ENCODE data around the gene IL17RE.
A peak's percentile ranks its signal among the peaks of the same experiment; 100 is the strongest.
"Not testable (repeated sequence)": the region's sequence is repeated elsewhere in the genome, so short reads cannot be mapped to it uniquely, and the experiment has no call there.

IL17RE gene, protein sequence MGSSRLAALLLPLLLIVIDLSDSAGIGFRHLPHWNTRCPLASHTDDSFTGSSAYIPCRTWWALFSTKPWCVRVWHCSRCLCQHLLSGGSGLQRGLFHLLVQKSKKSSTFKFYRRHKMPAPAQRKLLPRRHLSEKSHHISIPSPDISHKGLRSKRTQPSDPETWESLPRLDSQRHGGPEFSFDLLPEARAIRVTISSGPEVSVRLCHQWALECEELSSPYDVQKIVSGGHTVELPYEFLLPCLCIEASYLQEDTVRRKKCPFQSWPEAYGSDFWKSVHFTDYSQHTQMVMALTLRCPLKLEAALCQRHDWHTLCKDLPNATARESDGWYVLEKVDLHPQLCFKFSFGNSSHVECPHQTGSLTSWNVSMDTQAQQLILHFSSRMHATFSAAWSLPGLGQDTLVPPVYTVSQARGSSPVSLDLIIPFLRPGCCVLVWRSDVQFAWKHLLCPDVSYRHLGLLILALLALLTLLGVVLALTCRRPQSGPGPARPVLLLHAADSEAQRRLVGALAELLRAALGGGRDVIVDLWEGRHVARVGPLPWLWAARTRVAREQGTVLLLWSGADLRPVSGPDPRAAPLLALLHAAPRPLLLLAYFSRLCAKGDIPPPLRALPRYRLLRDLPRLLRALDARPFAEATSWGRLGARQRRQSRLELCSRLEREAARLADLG

DNA sequence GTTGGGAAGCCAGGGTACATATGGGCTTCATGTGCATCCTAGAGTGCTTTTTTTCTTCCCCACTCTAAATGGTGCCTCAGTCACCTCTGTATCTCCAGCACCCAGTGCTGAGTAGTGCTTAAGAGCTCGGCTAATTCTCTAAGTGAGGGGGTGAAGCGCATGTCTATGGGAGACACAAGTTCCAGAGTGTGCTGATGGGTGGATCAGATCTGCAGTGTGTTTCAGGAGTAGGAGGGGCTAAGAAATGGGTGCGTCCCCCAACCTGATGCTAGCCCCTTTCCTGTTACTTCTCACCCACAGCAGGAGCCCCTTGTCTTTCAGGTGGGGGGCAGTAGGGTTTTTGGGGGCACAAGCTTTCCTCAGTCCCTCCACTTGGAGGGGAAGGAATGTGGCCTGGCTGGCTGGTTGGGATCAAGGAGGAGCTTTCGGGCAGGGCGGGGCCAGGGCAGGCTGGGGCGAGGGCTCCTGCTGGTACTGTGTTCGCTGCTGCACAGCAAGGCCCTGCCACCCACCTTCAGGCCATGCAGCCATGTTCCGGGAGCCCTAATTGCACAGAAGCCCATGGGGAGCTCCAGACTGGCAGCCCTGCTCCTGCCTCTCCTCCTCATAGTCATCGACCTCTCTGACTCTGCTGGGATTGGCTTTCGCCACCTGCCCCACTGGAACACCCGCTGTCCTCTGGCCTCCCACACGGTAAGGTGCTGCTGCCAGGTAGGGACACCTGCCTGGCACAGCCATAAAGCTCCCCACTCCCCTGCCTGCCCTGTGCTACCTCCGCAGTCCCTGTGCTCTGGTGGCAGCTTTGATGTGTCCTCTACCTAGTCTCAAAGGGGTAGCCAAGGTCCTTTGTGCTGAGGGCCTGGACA lies at the start of gene IL17RE:
IL17RE (plus strand) TSS at position 477 of the 866 bp plus-strand sequence; CDS start at position 562, 85 bp downstream.
- Mint-ChIP-seq H3K4me3 (peak within 1 kb of the TSS; percentile 45), H3K27me3 (no peaks in the 10 kb centered on the region), H3K36me3 (ENCODE audit: low read depth) (no peaks in the 10 kb centered on the region), H3K9me3 (no peaks in the 10 kb centered on the region), H3K4me1 (ENCODE audit: low read depth) (peaks cover 38% of the 10 kb centered on the region), H3K27ac (peak within 1 kb of the TSS; percentile 78)

GRCh38 chr3:9854291-9854940 lies 48.2 kb upstream of the IL17RE start:
- H3K4me1 Mint-ChIP-seq (ENCODE audit: low read depth); H3K4me3 Mint-ChIP-seq; H3K36me3 Mint-ChIP-seq (ENCODE audit: low read depth); H3K27me3 Mint-ChIP-seq; H3K9me3 Mint-ChIP-seq; H3K27ac Mint-ChIP-seq: not testable (repeated sequence)

DNA sequence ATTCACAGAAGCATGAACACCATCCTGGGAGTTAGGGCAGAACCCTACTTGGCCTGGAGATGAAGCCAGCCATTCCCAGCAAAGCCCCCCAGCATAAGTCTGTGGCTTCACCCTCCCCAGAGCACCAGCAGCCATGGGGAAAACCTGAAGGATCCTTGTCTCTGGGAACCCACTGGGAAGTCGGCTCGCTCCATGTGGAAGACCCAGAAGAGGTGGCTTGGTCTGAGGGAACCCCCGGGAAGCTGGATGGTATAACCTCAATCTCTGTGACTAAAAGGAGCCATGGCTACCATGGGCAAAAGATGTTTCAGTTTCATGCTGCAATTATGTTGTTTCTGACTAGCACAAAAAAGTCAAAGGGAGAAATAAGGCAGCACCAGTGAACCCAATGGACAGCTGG lies 47.1 kb upstream of the IL17RE start:
- H3K27ac Mint-ChIP-seq: no peak overlapping the region
- H3K36me3 Mint-ChIP-seq (ENCODE audit: low read depth): no peaks in the 10 kb centered on the region
- no peaks in the 10 kb centered on the region for H3K9me3 Mint-ChIP-seq
- no peaks in the 10 kb centered on the region for H3K27me3 Mint-ChIP-seq
- H3K4me1 Mint-ChIP-seq (ENCODE audit: low read depth): no peaks in the 10 kb centered on the region
- H3K4me3 Mint-ChIP-seq: no peak overlapping the region

- H3K4me3 Mint-ChIP-seq: no peak overlapping the region
- H3K27ac Mint-ChIP-seq: no peak overlapping the region
Observed at GRCh38 chr3:9859530-9860025, 43.1 kb upstream of the IL17RE start.

DNA sequence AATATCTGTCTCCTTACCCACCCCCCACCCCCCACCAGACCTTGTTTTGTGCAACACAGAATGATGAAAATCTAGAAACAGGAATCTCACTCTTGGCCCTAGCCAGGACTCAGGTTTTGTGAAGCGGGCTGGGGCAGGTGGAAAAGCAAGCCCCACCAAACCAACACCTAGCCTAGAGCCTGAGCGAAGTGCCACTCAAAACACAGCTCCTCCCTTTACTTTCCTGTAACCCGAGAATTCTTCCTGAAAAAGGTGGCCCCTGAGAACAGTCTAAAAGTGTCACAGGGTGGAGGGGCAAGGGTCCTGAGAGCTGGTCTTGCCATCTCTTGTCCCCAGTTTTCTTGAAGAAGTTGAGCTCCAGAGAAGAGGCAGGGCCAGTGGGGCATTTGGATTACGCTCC lies 41.4 kb upstream of the IL17RE start:
- Mint-ChIP-seq H3K4me1 (ENCODE audit: low read depth) (peaks cover 4% of the 10 kb centered on the region), H3K4me3 (no peak overlapping the region), H3K27me3 (peaks cover 10% of the 10 kb centered on the region), H3K9me3 (no peaks in the 10 kb centered on the region), H3K36me3 (ENCODE audit: low read depth) (no peaks in the 10 kb centered on the region), H3K27ac (no peak overlapping the region)

More at GRCh38 chr3:9859530-9860025, 43.1 kb upstream of the IL17RE start:
- peaks cover 10% of the 10 kb centered on the region for H3K27me3 Mint-ChIP-seq
- no peaks in the 10 kb centered on the region for H3K9me3 Mint-ChIP-seq
- H3K4me1 Mint-ChIP-seq (ENCODE audit: low read depth): peaks cover 4% of the 10 kb centered on the region
- no peaks in the 10 kb centered on the region for H3K36me3 Mint-ChIP-seq (ENCODE audit: low read depth)

DNA sequence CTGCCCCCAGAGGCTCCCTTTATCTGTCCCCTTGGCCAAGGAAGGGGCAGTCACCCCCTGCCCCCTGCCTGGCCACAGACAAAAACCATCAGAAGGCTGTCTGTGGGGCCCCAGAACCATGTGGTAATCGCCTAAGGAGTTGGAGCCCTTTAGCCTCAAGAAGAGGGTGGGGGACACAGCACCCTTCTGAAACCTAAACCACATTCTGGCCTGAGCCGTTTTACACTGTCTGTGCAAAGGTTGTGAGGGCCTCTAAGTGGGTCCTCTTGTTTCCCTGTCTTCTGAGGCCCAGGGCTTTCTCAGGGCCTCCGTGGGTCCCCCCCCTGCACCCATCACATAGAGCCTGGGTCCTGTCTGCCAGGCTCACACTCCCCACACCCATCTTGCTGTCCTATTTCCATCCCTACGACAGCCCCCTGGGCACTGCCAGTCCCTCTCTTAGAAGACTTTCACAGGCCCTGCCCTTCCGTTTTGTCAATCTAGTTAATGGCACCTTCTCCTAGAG lies 41.0 kb upstream of the IL17RE start:
- Mint-ChIP-seq H3K36me3 (ENCODE audit: low read depth) (no peaks in the 10 kb centered on the region), H3K4me1 (ENCODE audit: low read depth) (peaks cover 4% of the 10 kb centered on the region), H3K9me3 (no peaks in the 10 kb centered on the region), H3K27ac (no peak overlapping the region), H3K27me3 (peaks cover 10% of the 10 kb centered on the region), H3K4me3 (no peak overlapping the region)

DNA sequence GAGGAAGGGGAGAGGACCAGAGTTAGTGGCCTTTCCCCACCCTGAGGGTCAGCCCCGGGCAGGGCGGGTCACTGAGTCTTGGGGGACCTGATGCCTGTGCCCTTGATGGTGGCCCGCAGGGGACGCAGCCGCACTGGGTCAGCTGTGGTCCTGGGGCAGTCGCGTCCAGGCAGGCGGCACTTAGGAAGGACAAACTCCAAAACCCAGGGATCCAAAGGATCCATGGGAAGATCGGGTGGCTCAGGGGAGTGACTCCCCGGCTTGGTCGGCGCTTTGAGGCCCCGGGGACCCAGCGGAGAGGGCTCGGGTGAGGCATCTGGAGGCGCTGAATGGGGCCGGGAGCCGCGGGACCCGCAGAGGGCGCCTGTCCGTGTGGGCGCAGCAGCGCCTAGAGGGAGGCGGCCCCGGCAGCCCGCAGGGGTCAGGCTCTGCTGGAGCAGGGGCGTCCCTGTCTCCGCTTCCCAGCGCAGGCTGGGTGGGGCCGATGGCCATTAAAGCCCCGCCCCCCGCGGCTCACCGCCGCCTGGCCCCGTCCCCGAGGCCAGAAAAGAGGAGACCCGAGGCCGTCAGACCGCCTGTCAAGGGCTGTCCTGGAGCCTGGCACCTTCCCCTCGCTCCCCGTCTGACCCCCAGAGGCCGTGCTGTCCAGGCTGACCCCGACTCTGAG lies 40.1 kb upstream of the IL17RE start:
- Mint-ChIP-seq H3K4me1 (ENCODE audit: low read depth) (peaks cover 4% of the 10 kb centered on the region), H3K9me3 (no peaks in the 10 kb centered on the region), H3K36me3 (ENCODE audit: low read depth) (no peaks in the 10 kb centered on the region), H3K27ac (no peak overlapping the region), H3K27me3 (peaks cover 10% of the 10 kb centered on the region), H3K4me3 (no peak overlapping the region)

DNA sequence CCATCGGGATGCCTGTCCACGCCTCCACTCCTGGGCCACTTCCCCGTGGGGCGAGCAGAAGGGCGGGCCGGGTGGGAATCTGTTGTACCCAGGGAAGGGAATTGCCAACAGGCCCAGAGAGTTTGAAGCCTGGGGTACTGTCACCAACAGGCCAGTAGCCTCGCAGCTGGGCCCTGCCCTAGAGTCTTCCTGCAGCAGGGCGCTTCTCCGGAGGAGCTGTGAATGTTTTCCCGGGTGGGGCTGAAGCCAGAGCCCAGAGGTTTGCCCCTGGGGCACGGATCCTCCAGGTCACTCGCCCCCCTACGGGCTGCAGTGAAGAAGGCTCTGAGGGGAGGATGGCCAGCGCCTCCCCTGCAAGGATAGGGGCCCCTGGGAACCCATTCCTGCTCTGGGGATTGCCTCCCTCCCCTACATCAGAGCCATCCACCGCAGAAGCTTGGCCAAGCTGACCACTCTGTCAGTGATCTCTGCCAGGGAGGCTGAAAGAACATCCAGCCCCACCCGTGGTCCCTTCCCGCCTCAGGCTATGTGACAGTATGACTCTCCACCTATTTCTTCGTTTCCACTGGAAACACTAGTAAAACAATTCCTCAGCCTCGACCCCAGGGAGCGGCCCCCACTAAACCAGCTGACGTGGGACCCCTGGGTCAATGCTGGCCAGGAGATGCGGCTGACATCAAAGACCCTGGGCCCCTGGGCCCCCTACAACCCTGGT lies 39.4 kb upstream of the IL17RE start:
- H3K4me3 Mint-ChIP-seq: no peak overlapping the region
- no peaks in the 10 kb centered on the region for H3K9me3 Mint-ChIP-seq
- no peak overlapping the region for H3K27ac Mint-ChIP-seq
- H3K36me3 Mint-ChIP-seq (ENCODE audit: low read depth): no peaks in the 10 kb centered on the region
- H3K4me1 Mint-ChIP-seq (ENCODE audit: low read depth): peaks cover 4% of the 10 kb centered on the region
- peaks cover 10% of the 10 kb centered on the region for H3K27me3 Mint-ChIP-seq

- Mint-ChIP-seq H3K4me3 (no peak overlapping the region), H3K9me3 (no peaks in the 10 kb centered on the region), H3K27me3 (peaks cover 10% of the 10 kb centered on the region), H3K4me1 (ENCODE audit: low read depth) (peaks cover 4% of the 10 kb centered on the region), H3K27ac (no peak overlapping the region), H3K36me3 (ENCODE audit: low read depth) (no peaks in the 10 kb centered on the region)
Observed at GRCh38 chr3:9864200-9864927, 38.3 kb upstream of the IL17RE start.

- not testable (repeated sequence) for H3K27me3 Mint-ChIP-seq; H3K36me3 Mint-ChIP-seq (ENCODE audit: low read depth); H3K9me3 Mint-ChIP-seq; H3K4me3 Mint-ChIP-seq; H3K4me1 Mint-ChIP-seq (ENCODE audit: low read depth); H3K27ac Mint-ChIP-seq
Observed at GRCh38 chr3:9865125-9865637, 37.5 kb upstream of the IL17RE start.

- H3K36me3 Mint-ChIP-seq (ENCODE audit: low read depth): no peaks in the 10 kb centered on the region
- H3K27ac Mint-ChIP-seq: no peak overlapping the region
- H3K4me3 Mint-ChIP-seq: no peak overlapping the region
- no peaks in the 10 kb centered on the region for H3K9me3 Mint-ChIP-seq
- peaks cover 10% of the 10 kb centered on the region for H3K27me3 Mint-ChIP-seq
- peaks cover 4% of the 10 kb centered on the region for H3K4me1 Mint-ChIP-seq (ENCODE audit: low read depth)
Observed at GRCh38 chr3:9866639-9867038, 36.0 kb upstream of the IL17RE start.

DNA sequence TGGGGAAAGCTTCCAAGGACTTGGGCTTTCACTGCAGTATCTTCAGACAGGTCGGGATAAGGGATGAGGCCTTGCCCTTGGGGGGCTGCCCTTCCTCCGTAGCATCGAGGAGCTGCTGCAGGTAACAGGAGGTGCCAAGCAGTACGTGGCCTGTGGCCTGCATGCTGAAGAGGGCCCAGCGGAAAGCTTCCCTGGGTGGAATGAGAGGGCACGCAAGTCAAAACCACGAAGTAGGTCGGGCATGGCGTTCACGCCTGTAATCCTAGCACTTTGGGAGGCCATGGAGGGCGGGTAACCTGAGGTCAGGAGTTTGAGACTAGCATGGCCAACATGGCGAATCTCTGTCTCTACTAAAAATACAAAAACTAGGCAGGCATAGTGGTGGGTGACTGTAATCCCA lies 35.5 kb upstream of the IL17RE start:
- Mint-ChIP-seq H3K4me3 (no peak overlapping the region), H3K27ac (no peak overlapping the region), H3K4me1 (ENCODE audit: low read depth) (peaks cover 2% of the 10 kb centered on the region), H3K36me3 (ENCODE audit: low read depth) (no peaks in the 10 kb centered on the region), H3K27me3 (peaks cover 6% of the 10 kb centered on the region), H3K9me3 (no peaks in the 10 kb centered on the region)

GRCh38 chr3:9869955-9870354 lies 32.7 kb upstream of the IL17RE start:
- no peaks in the 10 kb centered on the region for H3K36me3 Mint-ChIP-seq (ENCODE audit: low read depth)
- H3K4me1 Mint-ChIP-seq (ENCODE audit: low read depth): no peaks in the 10 kb centered on the region
- no peak overlapping the region for H3K4me3 Mint-ChIP-seq
- H3K27me3 Mint-ChIP-seq: no peaks in the 10 kb centered on the region
- H3K9me3 Mint-ChIP-seq: no peaks in the 10 kb centered on the region
- H3K27ac Mint-ChIP-seq: no peak overlapping the region
